IPS-18c (cell line): ENCODE results near the gene PTPN7.
"Not testable (repeated sequence)": the region's sequence is repeated elsewhere in the genome, so short reads cannot be mapped to it uniquely, and the experiment has no call there.

Experiments
- H3K4me3 ChIP-seq: 2 replicates; pipeline ENCODE4 v1.7.0; 2013; ENCODE audit warnings: low read depth, mild to moderate bottlenecking, low read length, moderate library complexity; ENCODE audit not compliant: insufficient read depth
- H3K9me3 ChIP-seq: one replicate; pipeline ENCODE4 v1.6.1; 2013; ENCODE audit warnings: mild to moderate bottlenecking, low read length, moderate library complexity; ENCODE audit not compliant: control insufficient read depth, insufficient read depth

The PTPN7 gene

DNA sequence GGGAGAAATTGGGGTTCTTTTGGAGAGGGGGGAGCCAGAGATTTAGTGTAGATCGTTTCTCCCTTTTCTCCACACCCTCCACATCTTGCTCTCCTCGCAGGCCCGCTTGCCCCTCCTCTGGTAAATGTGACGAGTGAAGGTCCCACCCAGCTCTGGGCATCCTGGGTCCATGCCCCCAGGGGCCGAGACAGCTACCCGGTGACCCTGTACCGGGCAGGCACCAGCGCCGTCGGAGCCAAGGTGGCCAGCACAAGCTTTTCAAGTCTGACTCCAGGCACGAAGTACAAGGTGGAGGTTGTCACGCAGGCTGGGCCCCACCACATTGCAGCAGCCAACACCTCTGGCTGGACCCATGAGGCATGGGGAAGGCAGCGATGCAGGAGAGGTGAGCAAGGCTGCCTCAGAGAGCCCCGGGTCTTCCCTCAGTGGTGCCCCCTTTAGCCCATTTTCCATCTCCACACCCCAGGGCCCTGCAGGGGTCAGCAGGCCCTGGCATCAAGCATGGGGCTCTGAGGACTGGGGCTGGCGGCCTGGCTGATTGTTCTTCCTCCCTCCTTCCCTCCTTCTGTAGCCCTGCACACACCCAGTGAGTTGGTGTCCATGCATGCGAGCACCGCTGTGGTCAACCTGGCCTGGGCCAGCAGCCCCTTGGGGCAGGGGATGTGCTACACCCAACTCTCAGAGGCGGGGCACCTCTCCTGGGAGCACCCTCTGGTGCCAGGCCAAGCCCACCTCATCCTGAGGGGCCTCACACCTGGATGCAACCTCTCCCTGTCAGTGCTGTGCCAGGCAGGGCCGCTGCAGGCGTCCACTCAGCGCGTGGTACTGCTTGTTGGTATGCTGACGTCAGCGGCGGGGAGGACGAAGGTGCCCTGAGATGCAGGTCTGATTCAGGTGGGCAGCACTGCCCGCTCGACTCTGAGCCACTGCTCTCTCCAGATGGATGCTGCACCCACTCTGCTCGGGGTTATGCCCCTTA lies 16.8 kb upstream of the PTPN7 start:
- H3K4me3 ChIP-seq = no peak overlapping the region
- H3K9me3 ChIP-seq = no peaks in the 10 kb centered on the region

DNA sequence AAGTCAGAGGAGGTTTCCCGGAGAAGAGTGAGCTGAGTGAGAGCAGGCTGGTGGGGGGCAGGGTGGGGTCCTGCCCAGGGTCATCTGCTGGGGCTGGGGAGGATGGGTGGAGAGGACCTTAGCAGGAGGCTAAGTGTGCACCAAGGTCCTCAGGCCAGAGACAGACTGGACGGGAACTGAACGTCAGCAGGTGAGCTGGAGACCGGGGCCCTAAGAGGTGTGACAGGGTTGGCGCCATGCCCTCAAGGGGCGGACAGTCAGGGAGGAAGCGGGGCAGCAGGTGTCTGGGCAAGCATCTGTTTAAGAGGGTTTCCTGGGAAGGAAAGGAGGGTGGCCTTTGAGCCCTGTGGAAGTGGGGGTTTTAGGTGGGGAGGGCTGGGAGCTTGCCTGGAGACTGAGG lies 13.6 kb upstream of the PTPN7 start:
- Histone ChIP-seq H3K4me3 (no peak overlapping the region), H3K9me3 (no peaks in the 10 kb centered on the region)

DNA sequence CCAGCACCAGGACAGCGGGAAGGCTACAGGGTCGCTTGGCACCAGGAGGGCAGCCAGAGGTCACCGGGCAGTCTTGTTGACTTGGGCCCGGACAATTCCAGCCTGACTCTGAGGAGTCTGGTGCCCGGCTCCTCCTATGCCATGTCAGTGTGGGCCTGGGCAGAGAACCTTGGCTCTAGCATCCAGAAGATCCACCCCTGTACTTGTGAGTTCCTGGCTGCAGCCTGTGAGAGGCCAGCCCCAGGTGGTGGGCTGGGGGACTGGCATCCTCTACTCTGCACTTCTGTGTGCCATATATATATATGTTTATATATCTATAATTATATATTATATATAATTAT lies 11.6 kb upstream of the PTPN7 start:
- Histone ChIP-seq H3K9me3 (no peaks in the 10 kb centered on the region), H3K4me3 (no peak overlapping the region)

- no peaks in the 10 kb centered on the region for H3K9me3 ChIP-seq
- H3K4me3 ChIP-seq = no peak overlapping the region
These were observed 11.1 kb upstream of the PTPN7 start for GRCh38 chr1:202171292-202172014.

GRCh38 chr1:202170726-202171125 lies 10.3 kb upstream of the PTPN7 start:
- H3K4me3 ChIP-seq = no peak overlapping the region
- H3K9me3 ChIP-seq = no peaks in the 10 kb centered on the region

DNA sequence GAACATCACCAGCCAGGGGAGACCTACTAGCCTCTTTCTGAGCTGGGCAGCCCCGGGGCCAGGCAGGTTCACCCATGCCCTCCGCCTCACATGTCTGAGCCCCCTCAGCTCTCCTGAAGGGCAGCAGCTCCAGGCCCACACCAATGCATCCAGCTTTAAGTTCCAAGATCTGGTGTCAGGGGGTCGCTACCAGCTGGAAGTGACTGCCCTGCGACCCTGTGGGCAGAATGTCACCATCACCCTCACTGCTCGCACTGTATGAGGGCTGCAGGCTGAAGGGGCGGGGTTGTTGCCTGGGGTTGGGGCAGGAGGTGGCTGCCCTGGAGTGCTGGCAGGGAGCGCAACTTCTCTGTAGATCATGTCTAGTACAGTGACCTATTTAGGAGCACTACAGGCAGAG lies 8.5 kb upstream of the PTPN7 start:
- Histone ChIP-seq H3K4me3 (no peak overlapping the region), H3K9me3 (no peaks in the 10 kb centered on the region)

DNA sequence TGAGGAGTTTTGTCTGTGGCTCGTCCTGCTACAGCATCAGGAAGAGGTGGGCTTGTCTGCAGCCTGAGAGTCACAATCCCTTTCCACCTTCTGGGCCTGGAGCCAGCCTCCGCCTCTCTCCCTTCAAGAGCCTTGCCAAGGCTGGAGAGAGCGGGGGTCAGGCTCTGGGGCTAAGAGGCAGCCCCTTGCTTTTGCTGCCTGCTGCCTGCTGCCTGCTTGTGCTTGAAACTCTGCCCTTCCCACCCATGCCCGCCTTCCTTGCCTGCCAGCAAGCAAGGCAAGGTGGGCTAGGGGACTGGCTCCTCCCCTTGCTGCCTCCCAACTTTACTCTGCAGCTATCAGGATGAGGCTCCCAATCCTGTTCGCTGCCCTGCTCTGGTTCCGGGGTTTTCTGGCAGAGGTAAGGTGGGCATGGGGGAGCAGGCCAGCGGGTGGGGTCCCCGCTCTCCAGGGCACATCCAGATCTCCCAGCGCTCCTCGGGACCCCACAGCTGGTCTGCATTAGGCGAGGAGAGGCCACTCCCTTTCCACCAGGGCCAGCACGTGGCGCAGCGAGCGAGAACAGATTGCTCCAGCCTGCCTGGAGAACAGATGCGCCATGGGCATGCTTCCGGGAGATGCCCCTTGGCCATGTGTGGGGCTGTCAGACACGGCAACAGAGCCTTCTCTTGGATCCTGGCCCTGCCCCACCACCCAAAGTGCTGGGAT lies 7.5 kb upstream of the PTPN7 start:
- no peak overlapping the region for H3K4me3 ChIP-seq

GRCh38 chr1:202167054-202167453 lies 6.7 kb upstream of the PTPN7 start:
- H3K9me3 ChIP-seq, H3K4me3 ChIP-seq: not testable (repeated sequence)

More for the DNA sequence above, 7.5 kb upstream of the PTPN7 start:
- no peaks in the 10 kb centered on the region for H3K9me3 ChIP-seq

GRCh38 chr1:202165942-202166843 lies 5.8 kb upstream of the PTPN7 start:
- H3K4me3 ChIP-seq = no peak overlapping the region
- no peaks in the 10 kb centered on the region for H3K9me3 ChIP-seq

DNA sequence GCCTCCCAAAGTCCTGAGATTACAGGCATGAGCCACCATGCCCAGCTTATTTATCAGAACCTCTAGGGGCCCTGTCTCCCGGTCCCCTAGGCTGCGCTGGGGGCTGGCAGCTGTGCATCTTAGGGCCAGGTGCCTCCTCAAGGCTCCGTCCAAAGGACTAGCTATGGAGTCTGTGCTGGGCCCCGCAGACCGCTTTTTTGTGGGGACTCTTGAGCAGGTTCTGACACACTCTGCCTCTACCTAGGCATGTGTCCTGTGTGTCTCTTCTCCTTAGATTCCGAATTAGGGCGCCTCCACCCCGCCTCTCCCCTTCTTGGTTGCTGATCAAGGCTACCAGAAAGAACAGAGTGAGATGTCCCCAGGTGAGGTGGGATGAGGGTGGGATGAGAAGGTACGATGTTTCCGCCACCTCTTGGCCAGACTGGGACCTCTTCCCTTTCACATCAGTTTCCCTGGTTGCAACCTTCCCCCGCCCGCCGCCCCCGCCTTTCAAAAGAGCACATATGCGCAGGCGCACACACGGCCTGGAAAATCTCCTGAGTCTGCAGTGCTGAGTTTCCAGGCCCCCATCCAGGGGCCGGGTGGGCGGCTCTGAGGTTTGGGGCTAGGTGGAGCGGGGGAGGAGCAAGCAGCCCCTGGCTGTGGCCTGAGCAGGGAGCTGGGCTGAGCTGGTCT lies 5.0 kb upstream of the PTPN7 start:
- H3K9me3 ChIP-seq = no peaks in the 10 kb centered on the region
- no peak overlapping the region for H3K4me3 ChIP-seq

DNA sequence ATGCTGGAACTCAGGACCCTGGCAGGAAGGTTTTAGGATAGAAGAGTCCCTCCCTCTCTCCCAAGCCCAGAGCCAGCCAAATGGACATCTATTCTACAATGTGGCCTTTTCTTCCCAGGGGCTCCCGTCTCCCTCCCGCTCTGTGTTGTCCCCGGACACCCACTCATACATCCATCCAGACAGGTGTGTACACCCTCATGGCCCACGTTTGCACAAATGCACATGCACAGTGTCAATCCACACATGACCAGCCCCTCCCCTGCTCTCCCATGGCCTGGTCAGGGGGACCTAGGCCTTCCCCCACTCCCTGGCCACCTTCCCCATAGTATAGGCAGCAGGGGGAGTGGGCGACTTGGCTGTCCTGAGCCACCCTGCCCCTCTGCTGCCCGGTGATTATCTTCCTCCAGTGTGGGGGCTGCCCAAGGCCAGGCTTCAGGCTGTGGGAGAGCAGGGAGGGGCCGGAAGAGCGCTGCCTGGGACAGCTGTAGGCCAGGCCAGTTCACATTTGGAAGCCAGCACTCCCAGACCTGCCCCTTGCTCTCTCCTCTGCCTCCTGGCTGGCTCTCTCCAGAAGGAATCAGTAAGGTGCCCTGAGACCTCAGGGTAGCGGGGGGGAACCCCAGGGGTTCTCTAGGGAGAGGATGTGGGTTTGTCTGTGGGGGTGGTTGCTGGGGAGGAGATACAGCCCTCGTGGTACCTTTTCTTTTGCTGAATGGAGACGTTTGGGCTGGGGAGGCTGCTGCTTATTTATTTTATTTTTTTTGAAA lies 4.1 kb upstream of the PTPN7 start:
- no peak overlapping the region for H3K4me3 ChIP-seq

DNA sequence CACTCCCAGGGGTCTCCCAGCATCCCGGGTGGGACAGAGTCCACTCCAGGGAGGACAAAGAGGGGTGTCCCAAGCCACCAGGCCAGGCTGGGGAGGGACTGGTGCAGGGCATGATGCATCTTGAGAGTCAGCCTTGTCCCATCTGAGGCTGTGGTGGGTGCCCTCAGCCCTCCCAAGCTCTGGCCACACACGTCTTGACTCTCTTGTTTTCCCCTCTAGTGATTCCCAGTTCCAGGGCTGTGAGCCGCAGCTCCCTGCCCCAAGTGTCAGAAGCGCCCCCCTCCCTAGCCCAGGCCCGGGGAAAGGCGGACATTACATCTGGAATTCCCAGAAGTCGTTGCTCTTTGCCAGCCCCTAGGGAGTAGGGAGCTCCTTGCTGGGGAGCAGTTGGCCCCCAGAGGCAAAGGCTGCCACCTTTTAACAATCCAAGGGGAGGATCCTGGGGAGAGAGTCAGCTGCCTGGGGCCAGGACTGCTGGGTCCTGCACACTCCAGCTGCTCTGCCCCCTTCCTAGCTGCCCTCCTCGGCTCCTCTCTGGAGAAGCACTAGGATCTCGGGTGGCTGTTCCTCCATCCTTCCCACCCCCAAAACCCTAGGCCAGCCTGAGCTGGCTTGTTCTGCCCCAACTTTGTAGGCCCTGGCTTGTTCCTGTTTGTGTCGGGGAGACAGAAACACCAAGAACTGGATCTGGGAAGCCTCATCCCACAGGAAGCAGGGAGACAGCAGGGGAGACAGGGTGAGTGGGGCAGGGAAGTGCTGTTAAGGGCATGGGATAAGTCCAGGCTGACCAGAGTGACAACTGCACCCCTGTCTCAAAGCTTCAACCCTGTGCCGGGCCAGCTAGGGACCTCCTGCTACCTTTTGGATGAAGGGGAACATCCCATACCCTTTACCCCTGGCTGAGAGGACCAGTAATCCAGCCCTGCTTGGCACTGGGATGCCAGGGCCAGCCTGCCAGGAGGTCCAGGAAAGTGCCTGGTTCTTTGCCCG lies 3.2 kb upstream of the PTPN7 start:
- H3K4me3 ChIP-seq = no peak overlapping the region
- H3K9me3 ChIP-seq = no peaks in the 10 kb centered on the region

More for the DNA sequence above, 4.1 kb upstream of the PTPN7 start:
- H3K9me3 ChIP-seq = no peaks in the 10 kb centered on the region

GRCh38 chr1:202162418-202163280 lies 2.2 kb upstream of the PTPN7 start:
- H3K4me3 ChIP-seq = no peak overlapping the region

GRCh38 chr1:202162047-202162417 lies 1.6 kb upstream of the PTPN7 start:
- H3K4me3 ChIP-seq = no peak overlapping the region
- H3K9me3 ChIP-seq = no peaks in the 10 kb centered on the region

More at GRCh38 chr1:202162418-202163280, 2.2 kb upstream of the PTPN7 start:
- no peaks in the 10 kb centered on the region for H3K9me3 ChIP-seq
